ENCODE results near the gene PAGE5.

PAGE5 gene, protein sequence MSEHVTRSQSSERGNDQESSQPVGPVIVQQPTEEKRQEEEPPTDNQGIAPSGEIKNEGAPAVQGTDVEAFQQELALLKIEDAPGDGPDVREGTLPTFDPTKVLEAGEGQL

GRCh38 chrX:55220119-55220794 is at the start of gene PAGE5:
PAGE5 (plus strand) TSS chrX:55220346; CDS start chrX:55221383, 1,037 bp downstream.
- Histone ChIP-seq H3K4me3 (no peak within 1 kb of the TSS), H3K27ac (no peak within 1 kb of the TSS), H3K27me3 (no peaks in the 10 kb centered on the region), H3K9me3 (no peaks in the 10 kb centered on the region), H3K4me1 (no peaks in the 10 kb centered on the region), H3K36me3 (no peaks in the 10 kb centered on the region)
- no peak for DNase-seq
- TF ChIP-seq CTCF (IDR thresholded peaks at IDR 0.05): no peak
- intact Hi-C loops (cut with DNase I; ENCODE audit: low total_unique reads): no loop called here

GRCh38 chrX:55187281-55187680 is 32.9 kb upstream of the PAGE5 start:
- no peak for DNase-seq
- Histone ChIP-seq H3K36me3 (no peaks in the 10 kb centered on the region), H3K27me3 (no peaks in the 10 kb centered on the region), H3K4me3 (no peak overlapping the region), H3K4me1 (no peaks in the 10 kb centered on the region), H3K9me3 (no peaks in the 10 kb centered on the region), H3K27ac (no peak overlapping the region)
- TF ChIP-seq CTCF (IDR thresholded peaks at IDR 0.05): no peak
- intact Hi-C loops (cut with DNase I; ENCODE audit: low total_unique reads): no loop called here

DNA sequence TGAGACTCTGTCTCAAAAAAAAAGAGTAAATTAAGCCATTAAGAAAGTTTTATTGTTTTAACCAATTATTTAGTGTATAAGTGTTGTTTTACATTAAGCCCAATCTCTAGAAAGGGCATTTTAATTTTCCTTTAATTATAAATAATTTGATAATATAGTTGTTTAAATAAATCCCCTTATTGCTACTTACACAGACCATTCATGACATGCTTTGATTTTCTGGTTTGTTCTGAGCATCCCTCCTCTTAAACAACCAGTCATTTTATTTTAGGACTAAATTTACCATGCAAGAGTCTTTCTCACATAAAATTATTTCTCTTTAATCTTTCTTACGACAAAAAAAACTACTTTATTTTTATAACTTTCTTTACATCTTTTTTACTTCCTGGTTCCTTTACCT is 23.5 kb upstream of the PAGE5 start:
- no peak for TF ChIP-seq CTCF (IDR thresholded peaks at IDR 0.05)
- Histone ChIP-seq H3K9me3 (no peaks in the 10 kb centered on the region), H3K36me3 (no peaks in the 10 kb centered on the region), H3K27me3 (no peaks in the 10 kb centered on the region), H3K27ac (no peak overlapping the region), H3K4me3 (no peak overlapping the region), H3K4me1 (no peaks in the 10 kb centered on the region)
- intact Hi-C loops (cut with DNase I; ENCODE audit: low total_unique reads): no loop called here
- DNase-seq: no peak

DNA sequence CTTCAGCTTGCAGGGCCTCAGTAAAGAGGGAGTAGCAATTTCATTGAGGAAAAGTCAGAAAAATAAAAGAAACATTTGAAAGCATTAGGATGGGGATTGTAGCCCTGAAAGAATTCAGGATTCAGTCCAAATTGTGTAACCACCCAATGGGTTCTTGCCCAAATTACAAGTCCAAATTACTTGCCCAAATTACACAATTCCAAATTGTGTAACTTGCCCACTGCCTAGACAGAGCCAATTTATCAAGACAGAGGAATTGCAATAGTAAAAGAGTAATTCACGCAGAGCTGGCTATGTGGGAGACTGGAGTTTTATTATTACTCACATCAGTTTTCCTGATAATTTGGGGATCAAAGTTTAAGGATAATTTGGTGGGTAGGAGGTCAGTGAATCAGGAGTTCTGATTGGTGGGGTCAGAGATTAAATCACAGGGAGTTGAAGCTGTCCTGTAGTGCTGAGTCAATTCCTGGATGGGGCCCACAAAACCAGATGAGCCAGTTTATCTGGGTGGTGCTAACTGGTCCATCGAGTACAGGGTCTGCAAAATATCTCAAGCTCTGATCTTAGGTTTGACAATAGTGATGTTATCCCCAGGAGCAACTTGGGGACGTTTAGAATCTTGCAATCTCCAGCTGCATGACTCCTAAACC is 18.1 kb upstream of the PAGE5 start:
- H3K4me3 ChIP-seq: no peak overlapping the region
- no peaks in the 10 kb centered on the region for H3K9me3 ChIP-seq
- H3K36me3 ChIP-seq: no peaks in the 10 kb centered on the region
- H3K4me1 ChIP-seq: no peaks in the 10 kb centered on the region
- intact Hi-C loops (cut with DNase I; ENCODE audit: low total_unique reads): no loop called here
- no peak for TF ChIP-seq CTCF (IDR thresholded peaks at IDR 0.05)
- H3K27me3 ChIP-seq: no peaks in the 10 kb centered on the region
- DNase-seq: no peak
- H3K27ac ChIP-seq: no peak overlapping the region

- no peak for DNase-seq
- Histone ChIP-seq H3K27ac (no peak overlapping the region), H3K4me1 (no peaks in the 10 kb centered on the region), H3K36me3 (no peaks in the 10 kb centered on the region), H3K9me3 (no peaks in the 10 kb centered on the region), H3K4me3 (no peak overlapping the region), H3K27me3 (no peaks in the 10 kb centered on the region)
- no peak for TF ChIP-seq CTCF (IDR thresholded peaks at IDR 0.05)
- intact Hi-C loops (cut with DNase I; ENCODE audit: low total_unique reads): no loop called here
Measured at GRCh38 chrX:55206162-55206941, 13.8 kb upstream of the PAGE5 start.

All from tibial artery (tissue), 4 donors.